Measurements from ENCODE around the gene PADI6. TPM values are rescaled to one million over a fixed set of nuclear protein-coding genes. Genes with fewer than 3 reads are reported as not detected.

The PADI6 gene
- total and polyA plus RNA-seq, 2 experiments from 2014 or later: not detected

GRCh38 chr1:17361687-17362086, 10.3 kb upstream of the PADI6 start:
- TF ChIP-seq EZH2 (IDR thresholded peaks at IDR 0.05; ENCODE audit: borderline replicate concordance): no peak
- no peak for TF ChIP-seq CTCF (IDR thresholded peaks at IDR 0.05; ENCODE audit: poor library complexity)
- no peak for TF ChIP-seq EZH2phosphoT487 (IDR thresholded peaks at IDR 0.05; ENCODE audit: low read depth, severe bottlenecking, unreplicated experiment)
- Histone ChIP-seq H2AFZ (no peak overlapping the region), H3K4me3 (no peak overlapping the region), H3K4me2 (no peak overlapping the region), H3K4me1 (ENCODE audit: insufficient read depth) (no peaks in the 10 kb centered on the region), H4K20me1 (ENCODE audit: insufficient read depth, poor library complexity, severe bottlenecking) (no peaks in the 10 kb centered on the region), H3K9me2 (replicated peaks; ENCODE audit: insufficient read depth) (no peaks in the 10 kb centered on the region), H3K27me3 (no peaks in the 10 kb centered on the region), H3K36me3 (replicated peaks; ENCODE audit: insufficient read depth, low read depth) (no peaks in the 10 kb centered on the region), H3K27ac (no peak overlapping the region), H3K9me3 (ENCODE audit: low read depth) (no peaks in the 10 kb centered on the region), H3K79me2 (no peaks in the 10 kb centered on the region)
- WGBS (ENCODE audit: low lambda C conversion rate, missing lambda C conversion rate): 76% methylated on average over 4 of the region's 4 CpGs
- no peak for DNase-seq (ENCODE audit: low spot score)

GRCh38 chr1:17363351-17363750, 8.6 kb upstream of the PADI6 start:
- Histone ChIP-seq H3K4me2 (no peak overlapping the region), H3K9me3 (ENCODE audit: low read depth) (no peaks in the 10 kb centered on the region), H3K9me2 (replicated peaks; ENCODE audit: insufficient read depth) (no peaks in the 10 kb centered on the region), H3K27ac (no peak overlapping the region), H3K4me1 (ENCODE audit: insufficient read depth) (no peaks in the 10 kb centered on the region), H4K20me1 (ENCODE audit: insufficient read depth, poor library complexity, severe bottlenecking) (no peaks in the 10 kb centered on the region), H3K36me3 (replicated peaks; ENCODE audit: insufficient read depth, low read depth) (no peaks in the 10 kb centered on the region), H2AFZ (no peak overlapping the region), H3K4me3 (no peak overlapping the region), H3K27me3 (no peaks in the 10 kb centered on the region), H3K79me2 (no peaks in the 10 kb centered on the region)
- DNase-seq (ENCODE audit: low spot score): no peak
- WGBS (ENCODE audit: low lambda C conversion rate, missing lambda C conversion rate): 96% methylated on average over 12 of the region's 12 CpGs
- no peak for TF ChIP-seq CTCF (IDR thresholded peaks at IDR 0.05; ENCODE audit: poor library complexity)
- TF ChIP-seq EZH2phosphoT487 (IDR thresholded peaks at IDR 0.05; ENCODE audit: low read depth, severe bottlenecking, unreplicated experiment): no peak
- TF ChIP-seq EZH2 (IDR thresholded peaks at IDR 0.05; ENCODE audit: borderline replicate concordance): no peak

- Histone ChIP-seq H3K27me3 (no peaks in the 10 kb centered on the region), H3K4me3 (no peak overlapping the region), H3K4me2 (no peak overlapping the region), H3K79me2 (no peaks in the 10 kb centered on the region), H2AFZ (no peak overlapping the region), H3K36me3 (replicated peaks; ENCODE audit: insufficient read depth, low read depth) (no peaks in the 10 kb centered on the region), H3K9me2 (replicated peaks; ENCODE audit: insufficient read depth) (no peaks in the 10 kb centered on the region), H3K9me3 (ENCODE audit: low read depth) (no peaks in the 10 kb centered on the region), H3K27ac (no peak overlapping the region), H3K4me1 (ENCODE audit: insufficient read depth) (no peaks in the 10 kb centered on the region), H4K20me1 (ENCODE audit: insufficient read depth, poor library complexity, severe bottlenecking) (no peaks in the 10 kb centered on the region)
- TF ChIP-seq EZH2 (IDR thresholded peaks at IDR 0.05; ENCODE audit: borderline replicate concordance) (no peak), CTCF (IDR thresholded peaks at IDR 0.05; ENCODE audit: poor library complexity) (no peak)
- no peak for DNase-seq (ENCODE audit: low spot score)
- 85% methylated on average over 4 of the region's 4 CpGs for WGBS (ENCODE audit: low lambda C conversion rate, missing lambda C conversion rate)
Observed at GRCh38 chr1:17363771-17364170, 8.2 kb upstream of the PADI6 start.

- 89% methylated on average over 3 of the region's 3 CpGs for WGBS (ENCODE audit: low lambda C conversion rate, missing lambda C conversion rate)
- H2AFZ ChIP-seq: no peak overlapping the region
- TF ChIP-seq EZH2 (IDR thresholded peaks at IDR 0.05; ENCODE audit: borderline replicate concordance) (no peak), EZH2phosphoT487 (IDR thresholded peaks at IDR 0.05; ENCODE audit: low read depth, severe bottlenecking, unreplicated experiment) (no peak), CTCF (IDR thresholded peaks at IDR 0.05; ENCODE audit: poor library complexity) (no peak)
- no peaks in the 10 kb centered on the region for H3K4me1 ChIP-seq (ENCODE audit: insufficient read depth)
- H3K4me3 ChIP-seq: no peak overlapping the region
- H3K9me2 ChIP-seq (replicated peaks; ENCODE audit: insufficient read depth): no peaks in the 10 kb centered on the region
- no peak overlapping the region for H3K27ac ChIP-seq
- H3K79me2 ChIP-seq: no peaks in the 10 kb centered on the region
- H4K20me1 ChIP-seq (ENCODE audit: insufficient read depth, poor library complexity, severe bottlenecking): no peaks in the 10 kb centered on the region
- no peaks in the 10 kb centered on the region for H3K36me3 ChIP-seq (replicated peaks; ENCODE audit: insufficient read depth, low read depth)
- DNase-seq (ENCODE audit: low spot score): no peak
- no peak overlapping the region for H3K4me2 ChIP-seq
- H3K27me3 ChIP-seq: no peaks in the 10 kb centered on the region
- H3K9me3 ChIP-seq (ENCODE audit: low read depth): no peaks in the 10 kb centered on the region
Observed at GRCh38 chr1:17365293-17365692, 6.7 kb upstream of the PADI6 start.

Measured in hepatocyte (in vitro differentiated cells).